Measurements from ENCODE around the gene XRCC5.

- TF ChIP-seq POLR2A (IDR thresholded peaks at IDR 0.05; ENCODE audit: low read depth, low read length) (no peak), SPI1 (IDR thresholded peaks at IDR 0.05; ENCODE audit: low read depth, low read length) (no peak), POLR2AphosphoS5 (IDR thresholded peaks at IDR 0.05; ENCODE audit: low read depth, low read length) (no peak), POU2F2 (IDR thresholded peaks at IDR 0.05; ENCODE audit: low read depth, low read length) (no peak), TAF1 (IDR thresholded peaks at IDR 0.05; ENCODE audit: low read depth, low read length) (no peak), PAX5 (IDR thresholded peaks at IDR 0.05; ENCODE audit: insufficient read depth, low read length, severe bottlenecking) (no peak)
Observed at GRCh38 chr2:216104691-216105090, 4.5 kb upstream of the XRCC5 start.

Data from GM12891 (cell line).